ENCODE measurements around the gene PCARE.

PCARE gene

GRCh38 chr2:29061616-29062015 lies 12.7 kb downstream of the PCARE start:
- DNase-seq, result no peak

GRCh38 chr2:29061176-29061575 lies 13.1 kb downstream of the PCARE start:
- no peak for DNase-seq

GRCh38 chr2:29060441-29060840 lies 13.9 kb downstream of the PCARE start:
- DNase-seq, result no peak

GRCh38 chr2:29059624-29060023 lies 14.7 kb downstream of the PCARE start:
- DNase-seq, result no peak

- DNase-seq, result no peak
These were observed 17.3 kb downstream of the PCARE start for GRCh38 chr2:29057006-29057405.

- no peak for DNase-seq
These were observed 17.9 kb downstream of the PCARE start for GRCh38 chr2:29056452-29056851.

GRCh38 chr2:29055601-29056000 lies 18.7 kb downstream of the PCARE start:
- no peak for DNase-seq

GRCh38 chr2:29054430-29054829 lies 19.9 kb downstream of the PCARE start:
- no peak for DNase-seq

GRCh38 chr2:29053670-29054400 lies 20.5 kb downstream of the PCARE start:
- no peak for DNase-seq

GRCh38 chr2:29053223-29053622 lies 21.1 kb downstream of the PCARE start:
- no peak for DNase-seq

GRCh38 chr2:29052807-29053206 lies 21.5 kb downstream of the PCARE start:
- no peak for DNase-seq

- DNase-seq, result no peak
These were observed 22.6 kb downstream of the PCARE start for GRCh38 chr2:29051730-29052129.

GRCh38 chr2:29050591-29050990 lies 23.7 kb downstream of the PCARE start:
- no peak for DNase-seq

GRCh38 chr2:29047083-29047845 lies 27.1 kb downstream of the PCARE start:
- DNase-seq, result no peak

- DNase-seq, result no peak
These were observed 28.0 kb downstream of the PCARE start for GRCh38 chr2:29046321-29046720.

- DNase-seq, result no peak
These were observed 29.9 kb downstream of the PCARE start for GRCh38 chr2:29044459-29044858.

GRCh38 chr2:29042561-29043075 lies 31.7 kb downstream of the PCARE start:
- no peak for DNase-seq

- DNase-seq, result no peak
These were observed 33.1 kb downstream of the PCARE start for GRCh38 chr2:29041161-29041660.

GRCh38 chr2:29040552-29040951 lies 33.8 kb downstream of the PCARE start:
- no peak for DNase-seq

GRCh38 chr2:29039718-29040480 lies 34.4 kb downstream of the PCARE start:
- no peak for DNase-seq

- no peak for DNase-seq
These were observed 39.1 kb downstream of the PCARE start for GRCh38 chr2:29035016-29035745.

GRCh38 chr2:29033656-29034055 lies 40.7 kb downstream of the PCARE start:
- DNase-seq, result no peak

GRCh38 chr2:29033172-29033571 lies 41.2 kb downstream of the PCARE start:
- DNase-seq, result no peak

Data from amniotic stem cell (primary cell).